ENCODE data around the gene PCSK6.

DNA sequence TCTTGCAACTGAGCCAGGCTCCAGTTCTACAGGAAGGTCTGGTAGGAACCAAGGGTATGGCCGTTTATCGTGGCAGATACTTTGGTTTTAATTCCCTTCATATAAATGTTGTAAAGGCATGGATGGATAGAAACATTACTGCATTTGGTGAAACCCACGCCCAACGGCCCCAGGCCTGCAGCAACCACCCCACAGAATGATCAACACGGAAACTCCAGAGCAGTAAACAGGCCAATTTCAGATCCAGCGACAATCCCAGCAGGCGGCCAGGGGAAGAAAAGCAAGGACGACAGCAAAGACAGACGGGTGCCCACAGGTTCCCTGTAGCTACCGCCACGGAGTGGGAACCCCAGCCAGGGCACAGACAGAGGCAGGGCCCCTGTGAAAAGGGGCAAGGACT, 32.6 kb upstream of the PCSK6 start:
- TF ChIP-seq, protein P1, sequence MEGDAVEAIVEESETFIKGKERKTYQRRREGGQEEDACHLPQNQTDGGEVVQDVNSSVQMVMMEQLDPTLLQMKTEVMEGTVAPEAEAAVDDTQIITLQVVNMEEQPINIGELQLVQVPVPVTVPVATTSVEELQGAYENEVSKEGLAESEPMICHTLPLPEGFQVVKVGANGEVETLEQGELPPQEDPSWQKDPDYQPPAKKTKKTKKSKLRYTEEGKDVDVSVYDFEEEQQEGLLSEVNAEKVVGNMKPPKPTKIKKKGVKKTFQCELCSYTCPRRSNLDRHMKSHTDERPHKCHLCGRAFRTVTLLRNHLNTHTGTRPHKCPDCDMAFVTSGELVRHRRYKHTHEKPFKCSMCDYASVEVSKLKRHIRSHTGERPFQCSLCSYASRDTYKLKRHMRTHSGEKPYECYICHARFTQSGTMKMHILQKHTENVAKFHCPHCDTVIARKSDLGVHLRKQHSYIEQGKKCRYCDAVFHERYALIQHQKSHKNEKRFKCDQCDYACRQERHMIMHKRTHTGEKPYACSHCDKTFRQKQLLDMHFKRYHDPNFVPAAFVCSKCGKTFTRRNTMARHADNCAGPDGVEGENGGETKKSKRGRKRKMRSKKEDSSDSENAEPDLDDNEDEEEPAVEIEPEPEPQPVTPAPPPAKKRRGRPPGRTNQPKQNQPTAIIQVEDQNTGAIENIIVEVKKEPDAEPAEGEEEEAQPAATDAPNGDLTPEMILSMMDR (IDR thresholded peaks at IDR 0.05): no peak
- TF ChIP-seq POLR2A (IDR thresholded peaks at IDR 0.05): no peak

All from Peyer's patch (tissue), 4 donors.